MG63 (cell line): ENCODE measurements around the gene ANKRD11. TPM values are rescaled to one million over a fixed set of nuclear protein-coding genes. Genes with fewer than 3 reads are reported as not detected.

ENCODE experiments used
- DNase-seq: peaks from one replicate; pipeline ENCODE4 v3.0.0-alpha.2; 2020
- H3K27me3 ChIP-seq: fragments of 250-450 bp; sonication (Bioruptor Pico); 2 replicates; pipeline ENCODE4 v1.5.1; 2020; ENCODE audit warnings: mild to moderate bottlenecking, moderate library complexity
- H3K36me3 ChIP-seq: fragments of 250-450 bp; sonication (Bioruptor Pico); 2 replicates; pipeline ENCODE4 v1.5.1; 2020; ENCODE audit warnings: mild to moderate bottlenecking, moderate library complexity
- H3K4me3 ChIP-seq: fragments of 250-450 bp; sonication (Bioruptor Pico); 2 replicates; pipeline ENCODE4 v1.5.1; 2020; ENCODE audit warnings: mild to moderate bottlenecking, moderate library complexity
- H3K9me3 ChIP-seq: fragments of 250-450 bp; sonication (Bioruptor Pico); 2 replicates; pipeline ENCODE4 v1.5.1; 2020; ENCODE audit warnings: mild to moderate bottlenecking, moderate library complexity
- total RNA-seq: library from RNA; depleted of rRNA; stranded (reverse); fragments of >200 nt; shearing (Covaris generic); gene quantifications from 2 replicates; pipeline ENCODE4 v1.2.3, GENCODE V29; 2014; ENCODE audit warnings: low replicate concordance

Gene ANKRD11
- total RNA-seq, 1 experiment from 2014 or later, result 54.3 TPM

GRCh38 chr16:89489898-89490438 is 393 bp downstream of the ANKRD11 start:
- Histone ChIP-seq H3K27me3 (no peaks in the 10 kb centered on the region), H3K4me3 (peak overlapping the region; percentile 58; the same call in 1 of the 2 replicates), H3K36me3 (no peaks in the 10 kb centered on the region), H3K9me3 (no peaks in the 10 kb centered on the region)
- DNase-seq, result no peak

- H3K9me3 ChIP-seq, result no peaks in the 10 kb centered on the region
- H3K4me3 ChIP-seq, result peak overlapping the region; percentile 58
- no peaks in the 10 kb centered on the region for H3K27me3 ChIP-seq
- no peaks in the 10 kb centered on the region for H3K36me3 ChIP-seq
- peak; percentile 85 for DNase-seq
Observed at GRCh38 chr16:89489040-89489897, 1.1 kb downstream of the ANKRD11 start.

GRCh38 chr16:89485701-89486246 is 4.6 kb downstream of the ANKRD11 start:
- H3K27me3 ChIP-seq, result no peaks in the 10 kb centered on the region
- no peak for DNase-seq
- H3K36me3 ChIP-seq, result 0 out of 2 replicates have a peak, but pooled peaks cover 4% of the 10 kb centered on the region
- H3K9me3 ChIP-seq, result no peaks in the 10 kb centered on the region
- no peak overlapping the region for H3K4me3 ChIP-seq

GRCh38 chr16:89484923-89485679 is 5.3 kb downstream of the ANKRD11 start:
- no peak overlapping the region for H3K4me3 ChIP-seq
- DNase-seq, result no peak
- no peaks in the 10 kb centered on the region for H3K27me3 ChIP-seq
- H3K36me3 ChIP-seq, result 0 out of 2 replicates have a peak, but pooled peaks cover 4% of the 10 kb centered on the region
- no peaks in the 10 kb centered on the region for H3K9me3 ChIP-seq

- no peak overlapping the region for H3K4me3 ChIP-seq
- 0 out of 2 replicates have a peak, but pooled peaks cover 4% of the 10 kb centered on the region for H3K36me3 ChIP-seq
- H3K27me3 ChIP-seq, result no peaks in the 10 kb centered on the region
- DNase-seq, result no peak
- H3K9me3 ChIP-seq, result no peaks in the 10 kb centered on the region
Observed at GRCh38 chr16:89484041-89484501, 6.3 kb downstream of the ANKRD11 start.

- H3K27me3 ChIP-seq, result no peaks in the 10 kb centered on the region
- DNase-seq, result no peak
- H3K4me3 ChIP-seq, result no peak overlapping the region
- H3K36me3 ChIP-seq, result 0 out of 2 replicates have a peak, but pooled peaks cover 4% of the 10 kb centered on the region
- H3K9me3 ChIP-seq, result no peaks in the 10 kb centered on the region
Observed at GRCh38 chr16:89482817-89483205, 7.5 kb downstream of the ANKRD11 start.

GRCh38 chr16:89482150-89482816 is 8.1 kb downstream of the ANKRD11 start:
- Histone ChIP-seq H3K4me3 (no peak overlapping the region), H3K36me3 (0 out of 2 replicates have a peak, but pooled peaks cover 4% of the 10 kb centered on the region), H3K9me3 (no peaks in the 10 kb centered on the region), H3K27me3 (no peaks in the 10 kb centered on the region)
- DNase-seq, result no peak

- DNase-seq, result no peak
- Histone ChIP-seq H3K9me3 (no peaks in the 10 kb centered on the region), H3K27me3 (no peaks in the 10 kb centered on the region), H3K36me3 (0 out of 2 replicates have a peak, but pooled peaks cover 4% of the 10 kb centered on the region), H3K4me3 (no peak overlapping the region)
Observed at GRCh38 chr16:89481356-89481955, 8.9 kb downstream of the ANKRD11 start.

- Histone ChIP-seq H3K9me3 (no peaks in the 10 kb centered on the region), H3K36me3 (0 out of 2 replicates have a peak, but pooled peaks cover 4% of the 10 kb centered on the region), H3K4me3 (no peak overlapping the region), H3K27me3 (no peaks in the 10 kb centered on the region)
- DNase-seq, result peak; percentile 28
Observed at GRCh38 chr16:89478576-89479221, 11.7 kb downstream of the ANKRD11 start.

GRCh38 chr16:89476811-89477261 is 13.5 kb downstream of the ANKRD11 start:
- Histone ChIP-seq H3K4me3 (no peak overlapping the region), H3K9me3 (no peaks in the 10 kb centered on the region), H3K36me3 (no peaks in the 10 kb centered on the region), H3K27me3 (no peaks in the 10 kb centered on the region)
- DNase-seq, result no peak

- DNase-seq, result no peak
- Histone ChIP-seq H3K27me3 (no peaks in the 10 kb centered on the region), H3K9me3 (no peaks in the 10 kb centered on the region)
Observed at GRCh38 chr16:89476379-89476778, 14.0 kb downstream of the ANKRD11 start.

GRCh38 chr16:89475144-89475543 is 15.2 kb downstream of the ANKRD11 start:
- H3K9me3 ChIP-seq, result no peaks in the 10 kb centered on the region
- DNase-seq, result no peak

More at GRCh38 chr16:89476379-89476778, 14.0 kb downstream of the ANKRD11 start:
- Histone ChIP-seq H3K4me3 (no peak overlapping the region), H3K36me3 (no peaks in the 10 kb centered on the region)

GRCh38 chr16:89473791-89474414 is 16.5 kb downstream of the ANKRD11 start:
- Histone ChIP-seq H3K9me3 (no peaks in the 10 kb centered on the region), H3K4me3 (no peak overlapping the region), H3K36me3 (no peaks in the 10 kb centered on the region), H3K27me3 (no peaks in the 10 kb centered on the region)
- DNase-seq, result peak; percentile 48

More at GRCh38 chr16:89475144-89475543, 15.2 kb downstream of the ANKRD11 start:
- Histone ChIP-seq H3K27me3 (no peaks in the 10 kb centered on the region), H3K36me3 (no peaks in the 10 kb centered on the region), H3K4me3 (no peak overlapping the region)

- no peak for DNase-seq
- no peaks in the 10 kb centered on the region for H3K27me3 ChIP-seq
- H3K4me3 ChIP-seq, result no peak overlapping the region
- no peaks in the 10 kb centered on the region for H3K36me3 ChIP-seq
- H3K9me3 ChIP-seq, result no peaks in the 10 kb centered on the region
Observed at GRCh38 chr16:89473136-89473712, 17.1 kb downstream of the ANKRD11 start.

GRCh38 chr16:89472711-89473075 is 17.7 kb downstream of the ANKRD11 start:
- Histone ChIP-seq H3K36me3 (no peaks in the 10 kb centered on the region), H3K27me3 (no peaks in the 10 kb centered on the region), H3K4me3 (no peak overlapping the region), H3K9me3 (no peaks in the 10 kb centered on the region)
- no peak for DNase-seq
